ENCODE data around the gene CEACAM7. TPM values are rescaled to one million over a fixed set of nuclear protein-coding genes. Genes with fewer than 3 reads are reported as not detected.

The CEACAM7 gene
- total RNA-seq, 1 donor from 2014 or later, result not detected

DNA sequence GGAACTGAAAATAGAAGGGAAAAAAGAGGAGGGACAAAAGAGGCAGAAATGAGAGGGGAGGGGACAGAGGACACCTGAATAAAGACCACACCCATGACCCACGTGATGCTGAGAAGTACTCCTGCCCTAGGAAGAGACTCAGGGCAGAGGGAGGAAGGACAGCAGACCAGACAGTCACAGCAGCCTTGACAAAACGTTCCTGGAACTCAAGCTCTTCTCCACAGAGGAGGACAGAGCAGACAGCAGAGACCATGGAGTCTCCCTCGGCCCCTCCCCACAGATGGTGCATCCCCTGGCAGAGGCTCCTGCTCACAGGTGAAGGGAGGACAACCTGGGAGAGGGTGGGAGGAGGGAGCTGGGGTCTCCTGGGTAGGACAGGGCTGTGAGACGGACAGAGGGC is 20.4 kb upstream of the CEACAM7 start, which contains the start of gene CEACAM5:
Gene CEACAM5 (plus strand): TSS at position 146 of the 400 bp plus-strand sequence. CDS start 106 bp downstream, at position 252.
- H3K36me3 Mint-ChIP-seq (ENCODE audit: low read depth), result no peaks in the 10 kb centered on the region
- H3K27me3 Mint-ChIP-seq (ENCODE audit: low read depth), result no peaks in the 10 kb centered on the region
- no peak for DNase-seq (ENCODE audit: low read depth, low spot score)
- H3K9me3 Mint-ChIP-seq, result peaks cover 10% of the 10 kb centered on the region
- TF ChIP-seq, protein P1, sequence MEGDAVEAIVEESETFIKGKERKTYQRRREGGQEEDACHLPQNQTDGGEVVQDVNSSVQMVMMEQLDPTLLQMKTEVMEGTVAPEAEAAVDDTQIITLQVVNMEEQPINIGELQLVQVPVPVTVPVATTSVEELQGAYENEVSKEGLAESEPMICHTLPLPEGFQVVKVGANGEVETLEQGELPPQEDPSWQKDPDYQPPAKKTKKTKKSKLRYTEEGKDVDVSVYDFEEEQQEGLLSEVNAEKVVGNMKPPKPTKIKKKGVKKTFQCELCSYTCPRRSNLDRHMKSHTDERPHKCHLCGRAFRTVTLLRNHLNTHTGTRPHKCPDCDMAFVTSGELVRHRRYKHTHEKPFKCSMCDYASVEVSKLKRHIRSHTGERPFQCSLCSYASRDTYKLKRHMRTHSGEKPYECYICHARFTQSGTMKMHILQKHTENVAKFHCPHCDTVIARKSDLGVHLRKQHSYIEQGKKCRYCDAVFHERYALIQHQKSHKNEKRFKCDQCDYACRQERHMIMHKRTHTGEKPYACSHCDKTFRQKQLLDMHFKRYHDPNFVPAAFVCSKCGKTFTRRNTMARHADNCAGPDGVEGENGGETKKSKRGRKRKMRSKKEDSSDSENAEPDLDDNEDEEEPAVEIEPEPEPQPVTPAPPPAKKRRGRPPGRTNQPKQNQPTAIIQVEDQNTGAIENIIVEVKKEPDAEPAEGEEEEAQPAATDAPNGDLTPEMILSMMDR (conservative IDR thresholded peaks at IDR 0.05), result no peak
- H3K4me3 Mint-ChIP-seq, result no peak within 1 kb of the TSS
- H3K4me1 Mint-ChIP-seq, result no peaks in the 10 kb centered on the region
- H3K27ac Mint-ChIP-seq (ENCODE audit: unreplicated experiment), result no peak within 1 kb of the TSS

DNA sequence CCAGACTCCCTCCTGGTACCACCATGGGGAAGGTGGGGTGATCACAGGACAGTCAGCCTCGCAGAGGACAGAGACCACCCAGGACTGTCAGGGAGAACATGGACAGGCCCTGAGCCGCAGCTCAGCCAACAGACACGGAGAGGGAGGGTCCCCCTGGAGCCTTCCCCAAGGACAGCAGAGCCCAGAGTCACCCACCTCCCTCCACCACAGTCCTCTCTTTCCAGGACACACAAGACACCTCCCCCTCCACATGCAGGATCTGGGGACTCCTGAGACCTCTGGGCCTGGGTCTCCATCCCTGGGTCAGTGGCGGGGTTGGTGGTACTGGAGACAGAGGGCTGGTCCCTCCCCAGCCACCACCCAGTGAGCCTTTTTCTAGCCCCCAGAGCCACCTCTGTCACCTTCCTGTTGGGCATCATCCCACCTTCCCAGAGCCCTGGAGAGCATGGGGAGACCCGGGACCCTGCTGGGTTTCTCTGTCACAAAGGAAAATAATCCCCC is 19.9 kb upstream of the CEACAM7 start:
- Mint-ChIP-seq H3K4me3 (no peak overlapping the region), H3K4me1 (no peaks in the 10 kb centered on the region), H3K27me3 (ENCODE audit: low read depth) (no peaks in the 10 kb centered on the region), H3K9me3 (peaks cover 8% of the 10 kb centered on the region), H3K27ac (ENCODE audit: unreplicated experiment) (no peak overlapping the region), H3K36me3 (ENCODE audit: low read depth) (no peaks in the 10 kb centered on the region)
- no peak for DNase-seq (ENCODE audit: low read depth, low spot score)
- TF ChIP-seq, protein P1 (conservative IDR thresholded peaks at IDR 0.05), result no peak

DNA sequence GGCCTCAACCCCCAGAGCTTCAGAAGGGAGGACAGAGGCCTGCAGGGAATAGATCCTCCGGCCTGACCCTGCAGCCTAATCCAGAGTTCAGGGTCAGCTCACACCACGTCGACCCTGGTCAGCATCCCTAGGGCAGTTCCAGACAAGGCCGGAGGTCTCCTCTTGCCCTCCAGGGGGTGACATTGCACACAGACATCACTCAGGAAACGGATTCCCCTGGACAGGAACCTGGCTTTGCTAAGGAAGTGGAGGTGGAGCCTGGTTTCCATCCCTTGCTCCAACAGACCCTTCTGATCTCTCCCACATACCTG is 19.4 kb upstream of the CEACAM7 start:
- TF ChIP-seq, protein P1 (conservative IDR thresholded peaks at IDR 0.05), result no peak
- no peak for DNase-seq (ENCODE audit: low read depth, low spot score)
- no peaks in the 10 kb centered on the region for H3K27me3 Mint-ChIP-seq (ENCODE audit: low read depth)
- H3K36me3 Mint-ChIP-seq (ENCODE audit: low read depth), result no peaks in the 10 kb centered on the region
- no peaks in the 10 kb centered on the region for H3K4me1 Mint-ChIP-seq
- H3K4me3 Mint-ChIP-seq, result no peak overlapping the region
- peaks cover 8% of the 10 kb centered on the region for H3K9me3 Mint-ChIP-seq
- H3K27ac Mint-ChIP-seq (ENCODE audit: unreplicated experiment), result no peak overlapping the region

DNA sequence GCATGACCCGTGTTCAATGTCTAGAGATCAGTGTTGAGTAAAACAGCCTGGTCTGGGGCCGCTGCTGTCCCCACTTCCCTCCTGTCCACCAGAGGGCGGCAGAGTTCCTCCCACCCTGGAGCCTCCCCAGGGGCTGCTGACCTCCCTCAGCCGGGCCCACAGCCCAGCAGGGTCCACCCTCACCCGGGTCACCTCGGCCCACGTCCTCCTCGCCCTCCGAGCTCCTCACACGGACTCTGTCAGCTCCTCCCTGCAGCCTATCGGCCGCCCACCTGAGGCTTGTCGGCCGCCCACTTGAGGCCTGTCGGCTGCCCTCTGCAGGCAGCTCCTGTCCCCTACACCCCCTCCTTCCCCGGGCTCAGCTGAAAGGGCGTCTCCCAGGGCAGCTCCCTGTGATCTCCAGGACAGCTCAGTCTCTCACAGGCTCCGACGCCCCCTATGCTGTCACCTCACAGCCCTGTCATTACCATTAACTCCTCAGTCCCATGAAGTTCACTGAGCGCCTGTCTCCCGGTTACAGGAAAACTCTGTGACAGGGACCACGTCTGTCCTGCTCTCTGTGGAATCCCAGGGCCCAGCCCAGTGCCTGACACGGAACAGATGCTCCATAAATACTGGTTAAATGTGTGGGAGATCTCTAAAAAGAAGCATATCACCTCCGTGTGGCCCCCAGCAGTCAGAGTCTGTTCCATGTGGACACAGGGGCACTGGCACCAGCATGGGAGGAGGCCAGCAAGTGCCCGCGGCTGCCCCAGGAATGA is 18.9 kb upstream of the CEACAM7 start:
- Mint-ChIP-seq H3K9me3 (peaks cover 8% of the 10 kb centered on the region), H3K36me3 (ENCODE audit: low read depth) (no peaks in the 10 kb centered on the region), H3K4me3 (no peak overlapping the region), H3K27ac (ENCODE audit: unreplicated experiment) (no peak overlapping the region), H3K27me3 (ENCODE audit: low read depth) (no peaks in the 10 kb centered on the region), H3K4me1 (no peaks in the 10 kb centered on the region)
- DNase-seq (ENCODE audit: low read depth, low spot score), result no peak
- TF ChIP-seq, protein P1 (conservative IDR thresholded peaks at IDR 0.05), result peak; percentile 64

DNA sequence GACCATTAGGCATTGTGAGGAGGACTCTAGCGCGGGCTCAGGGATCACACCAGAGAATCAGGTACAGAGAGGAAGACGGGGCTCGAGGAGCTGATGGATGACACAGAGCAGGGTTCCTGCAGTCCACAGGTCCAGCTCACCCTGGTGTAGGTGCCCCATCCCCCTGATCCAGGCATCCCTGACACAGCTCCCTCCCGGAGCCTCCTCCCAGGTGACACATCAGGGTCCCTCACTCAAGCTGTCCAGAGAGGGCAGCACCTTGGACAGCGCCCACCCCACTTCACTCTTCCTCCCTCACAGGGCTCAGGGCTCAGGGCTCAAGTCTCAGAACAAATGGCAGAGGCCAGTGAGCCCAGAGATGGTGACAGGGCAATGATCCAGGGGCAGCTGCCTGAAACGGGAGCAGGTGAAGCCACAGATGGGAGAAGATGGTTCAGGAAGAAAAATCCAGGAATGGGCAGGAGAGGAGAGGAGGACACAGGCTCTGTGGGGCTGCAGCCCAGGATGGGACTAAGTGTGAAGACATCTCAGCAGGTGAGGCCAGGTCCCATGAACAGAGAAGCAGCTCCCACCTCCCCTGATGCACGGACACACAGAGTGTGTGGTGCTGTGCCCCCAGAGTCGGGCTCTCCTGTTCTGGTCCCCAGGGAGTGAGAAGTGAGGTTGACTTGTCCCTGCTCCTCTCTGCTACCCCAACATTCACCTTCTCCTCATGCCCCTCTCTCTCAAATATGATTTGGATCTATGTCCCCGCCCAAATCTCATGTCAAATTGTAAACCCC is 17.5 kb upstream of the CEACAM7 start:
- Mint-ChIP-seq H3K4me3 (no peak overlapping the region), H3K9me3 (peaks cover 5% of the 10 kb centered on the region), H3K27ac (ENCODE audit: unreplicated experiment) (no peak overlapping the region), H3K36me3 (ENCODE audit: low read depth) (no peaks in the 10 kb centered on the region), H3K27me3 (ENCODE audit: low read depth) (no peaks in the 10 kb centered on the region), H3K4me1 (no peaks in the 10 kb centered on the region)
- DNase-seq (ENCODE audit: low read depth, low spot score), result no peak
- TF ChIP-seq, protein P1 (conservative IDR thresholded peaks at IDR 0.05), result no peak

All from neural crest cell (in vitro differentiated cells).